Activated CD4-positive, alpha-beta T cell treated with anti-CD3 and anti-CD28 coated beads, Interleukin-2, amount 10 ng/mL, durations not matched to agents 24 days and 14 days (primary cell): ENCODE results near the gene GLS. TPM values are rescaled to one million over a fixed set of nuclear protein-coding genes. Genes with fewer than 3 reads are reported as not detected.

ENCODE experiments used
- DNase-seq: peaks from one replicate; pipeline ENCODE4 v3.0.0; 2022
- H3K27ac Mint-ChIP-seq: one replicate; pipeline ENCODE4 v1.8.0; 2022; ENCODE audit warnings: mild to moderate bottlenecking, mixed read lengths
- H3K27me3 Mint-ChIP-seq: one replicate; pipeline ENCODE4 v1.8.0; 2022; ENCODE audit warnings: mixed read lengths
- H3K36me3 Mint-ChIP-seq: one replicate; pipeline ENCODE4 v1.8.0; 2022; ENCODE audit warnings: low read depth, mild to moderate bottlenecking, mixed read lengths
- H3K4me1 Mint-ChIP-seq: one replicate; pipeline ENCODE4 v1.8.0; 2021; ENCODE audit warnings: mixed read lengths
- H3K4me3 Mint-ChIP-seq: one replicate; pipeline ENCODE4 v1.8.0; 2022; ENCODE audit warnings: mild to moderate bottlenecking, moderate library complexity, mixed read lengths
- H3K9me3 Mint-ChIP-seq: one replicate; pipeline ENCODE4 v1.8.0; 2021; ENCODE audit warnings: mixed read lengths
- intact Hi-C: fragments of 100-400 bp; cut with micrococcal nuclease; formaldehyde crosslinking; loops from one replicate; pipeline ENCODE4 v1.15.1; 2023
- total RNA-seq: library from RNA; stranded (reverse); gene quantifications from 2 replicates; pipeline ENCODE4 v1.2.3, GENCODE V29; 2022

GLS gene
- 256 and 266 TPM in 2 replicates for total RNA-seq

- intact Hi-C loops = loop anchor here (1.0 to 10.0 kb wide), 8 partner anchors 134 to 1096 kb away; partner anchors contain the start of genes MFSD6, NAB1, ORMDL1 and PMS1
- H3K36me3 Mint-ChIP-seq = peaks cover 34% of the 10 kb centered on the region
- peak within 1 kb of the TSS; percentile 94 for H3K4me3 Mint-ChIP-seq
- peaks cover 2% of the 10 kb centered on the region for H3K27me3 Mint-ChIP-seq
- peak; percentile 98 for DNase-seq
- H3K27ac Mint-ChIP-seq = peak within 1 kb of the TSS; percentile 97
- H3K9me3 Mint-ChIP-seq = no peaks in the 10 kb centered on the region
- H3K4me1 Mint-ChIP-seq = peaks cover 35% of the 10 kb centered on the region
Observed at GRCh38 chr2:190880378-190881083, at the start of gene GLS. TSS of gene GLS (plus strand) at chr2:190880821. CDS start at chr2:190881085, 264 bp downstream.

GRCh38 chr2:190831941-190832340, 48.7 kb upstream of the GLS start:
- no peaks in the 10 kb centered on the region for H3K36me3 Mint-ChIP-seq
- no peaks in the 10 kb centered on the region for H3K9me3 Mint-ChIP-seq
- H3K4me3 Mint-ChIP-seq = no peak overlapping the region
- no peak overlapping the region for H3K27ac Mint-ChIP-seq
- intact Hi-C loops = no loop called here
- H3K27me3 Mint-ChIP-seq = peaks cover 5% of the 10 kb centered on the region
- DNase-seq = no peak
- H3K4me1 Mint-ChIP-seq = no peaks in the 10 kb centered on the region

GRCh38 chr2:190834890-190835208, 45.8 kb upstream of the GLS start:
- no peaks in the 10 kb centered on the region for H3K9me3 Mint-ChIP-seq
- H3K4me3 Mint-ChIP-seq = no peak overlapping the region
- intact Hi-C loops = no loop called here
- peaks cover 3% of the 10 kb centered on the region for H3K27me3 Mint-ChIP-seq
- DNase-seq = no peak
- H3K36me3 Mint-ChIP-seq = no peaks in the 10 kb centered on the region
- H3K27ac Mint-ChIP-seq = no peak overlapping the region
- H3K4me1 Mint-ChIP-seq = peaks cover 10% of the 10 kb centered on the region

GRCh38 chr2:190835303-190835930, 45.2 kb upstream of the GLS start:
- intact Hi-C loops = no loop called here
- H3K27ac Mint-ChIP-seq = no peak overlapping the region
- H3K36me3 Mint-ChIP-seq = no peaks in the 10 kb centered on the region
- no peaks in the 10 kb centered on the region for H3K9me3 Mint-ChIP-seq
- H3K4me3 Mint-ChIP-seq = no peak overlapping the region
- H3K4me1 Mint-ChIP-seq = peaks cover 10% of the 10 kb centered on the region
- H3K27me3 Mint-ChIP-seq = peaks cover 3% of the 10 kb centered on the region
- DNase-seq = no peak

- H3K27me3 Mint-ChIP-seq = peaks cover 3% of the 10 kb centered on the region
- no peaks in the 10 kb centered on the region for H3K9me3 Mint-ChIP-seq
- intact Hi-C loops = no loop called here
- H3K4me3 Mint-ChIP-seq = no peak overlapping the region
- H3K27ac Mint-ChIP-seq = no peak overlapping the region
- peaks cover 2% of the 10 kb centered on the region for H3K36me3 Mint-ChIP-seq
- peaks cover 16% of the 10 kb centered on the region for H3K4me1 Mint-ChIP-seq
- no peak for DNase-seq
Observed at GRCh38 chr2:190836767-190837166, 43.9 kb upstream of the GLS start.

- intact Hi-C loops = no loop called here
- no peak overlapping the region for H3K27ac Mint-ChIP-seq
- H3K36me3 Mint-ChIP-seq = peaks cover 2% of the 10 kb centered on the region
- H3K27me3 Mint-ChIP-seq = peaks cover 3% of the 10 kb centered on the region
- no peak for DNase-seq
- H3K4me1 Mint-ChIP-seq = peaks cover 21% of the 10 kb centered on the region
- no peak overlapping the region for H3K4me3 Mint-ChIP-seq
- H3K9me3 Mint-ChIP-seq = no peaks in the 10 kb centered on the region
Observed at GRCh38 chr2:190837420-190837819, 43.2 kb upstream of the GLS start.

- Mint-ChIP-seq H3K4me1 (peaks cover 24% of the 10 kb centered on the region), H3K36me3 (peaks cover 2% of the 10 kb centered on the region), H3K9me3 (no peaks in the 10 kb centered on the region), H3K27ac (no peak overlapping the region), H3K4me3 (no peak overlapping the region), H3K27me3 (peaks cover 3% of the 10 kb centered on the region)
- intact Hi-C loops = no loop called here
- no peak for DNase-seq
Observed at GRCh38 chr2:190837952-190838361, 42.7 kb upstream of the GLS start.

- DNase-seq = no peak
- peaks cover 2% of the 10 kb centered on the region for H3K36me3 Mint-ChIP-seq
- H3K27ac Mint-ChIP-seq = no peak overlapping the region
Observed at GRCh38 chr2:190838492-190838910, 42.1 kb upstream of the GLS start.

GRCh38 chr2:190840569-190841172, 40.0 kb upstream of the GLS start:
- Mint-ChIP-seq H3K4me1 (peaks cover 33% of the 10 kb centered on the region), H3K27ac (no peak overlapping the region), H3K4me3 (no peak overlapping the region), H3K9me3 (no peaks in the 10 kb centered on the region), H3K36me3 (peaks cover 2% of the 10 kb centered on the region), H3K27me3 (no peaks in the 10 kb centered on the region)
- intact Hi-C loops = no loop called here
- DNase-seq = no peak

More at GRCh38 chr2:190838492-190838910, 42.1 kb upstream of the GLS start:
- intact Hi-C loops = no loop called here
- H3K9me3 Mint-ChIP-seq = no peaks in the 10 kb centered on the region
- no peak overlapping the region for H3K4me3 Mint-ChIP-seq
- H3K4me1 Mint-ChIP-seq = peaks cover 24% of the 10 kb centered on the region
- H3K27me3 Mint-ChIP-seq = peaks cover 3% of the 10 kb centered on the region

GRCh38 chr2:190841707-190842505, 38.7 kb upstream of the GLS start:
- Mint-ChIP-seq H3K27ac (peak overlapping the region; percentile 60), H3K4me1 (peaks cover 33% of the 10 kb centered on the region), H3K27me3 (no peaks in the 10 kb centered on the region), H3K9me3 (no peaks in the 10 kb centered on the region), H3K4me3 (no peak overlapping the region), H3K36me3 (peaks cover 2% of the 10 kb centered on the region)
- DNase-seq = no peak
- intact Hi-C loops = no loop called here

GRCh38 chr2:190842606-190843104, 38.0 kb upstream of the GLS start:
- H3K4me3 Mint-ChIP-seq = no peak overlapping the region
- no peaks in the 10 kb centered on the region for H3K27me3 Mint-ChIP-seq
- no peaks in the 10 kb centered on the region for H3K9me3 Mint-ChIP-seq
- DNase-seq = no peak
- peaks cover 33% of the 10 kb centered on the region for H3K4me1 Mint-ChIP-seq
- H3K27ac Mint-ChIP-seq = peak overlapping the region; percentile 54
- intact Hi-C loops = no loop called here
- peaks cover 2% of the 10 kb centered on the region for H3K36me3 Mint-ChIP-seq

GRCh38 chr2:190843890-190844699, 36.5 kb upstream of the GLS start:
- peak overlapping the region; percentile 87 for H3K27ac Mint-ChIP-seq
- H3K4me3 Mint-ChIP-seq = peak overlapping the region; percentile 60
- H3K27me3 Mint-ChIP-seq = no peaks in the 10 kb centered on the region
- H3K36me3 Mint-ChIP-seq = peaks cover 2% of the 10 kb centered on the region
- DNase-seq = peak; percentile 72
- H3K9me3 Mint-ChIP-seq = no peaks in the 10 kb centered on the region
- intact Hi-C loops = loop anchor here (1.0 to 2.0 kb wide), 7 partner anchors 38 to 309 kb away; partner anchors contain the start of gene NEMP2
- H3K4me1 Mint-ChIP-seq = peaks cover 25% of the 10 kb centered on the region
